HG02970 (cell line): ENCODE measurements around the gene EFEMP2.
"Not testable (repeated sequence)": the region's sequence is repeated elsewhere in the genome, so short reads cannot be mapped to it uniquely, and the experiment has no call there.

Experiments
- ATAC-seq: cut with Tn5 transposase; IDR thresholded peaks from one replicate; pipeline ENCODE4 v1.9.1; 2021; ENCODE audit warnings: mild to moderate bottlenecking, moderate library complexity, moderate number of reproducible peaks; ENCODE audit not compliant: unreplicated experiment, low FRiP score

The EFEMP2 gene

DNA sequence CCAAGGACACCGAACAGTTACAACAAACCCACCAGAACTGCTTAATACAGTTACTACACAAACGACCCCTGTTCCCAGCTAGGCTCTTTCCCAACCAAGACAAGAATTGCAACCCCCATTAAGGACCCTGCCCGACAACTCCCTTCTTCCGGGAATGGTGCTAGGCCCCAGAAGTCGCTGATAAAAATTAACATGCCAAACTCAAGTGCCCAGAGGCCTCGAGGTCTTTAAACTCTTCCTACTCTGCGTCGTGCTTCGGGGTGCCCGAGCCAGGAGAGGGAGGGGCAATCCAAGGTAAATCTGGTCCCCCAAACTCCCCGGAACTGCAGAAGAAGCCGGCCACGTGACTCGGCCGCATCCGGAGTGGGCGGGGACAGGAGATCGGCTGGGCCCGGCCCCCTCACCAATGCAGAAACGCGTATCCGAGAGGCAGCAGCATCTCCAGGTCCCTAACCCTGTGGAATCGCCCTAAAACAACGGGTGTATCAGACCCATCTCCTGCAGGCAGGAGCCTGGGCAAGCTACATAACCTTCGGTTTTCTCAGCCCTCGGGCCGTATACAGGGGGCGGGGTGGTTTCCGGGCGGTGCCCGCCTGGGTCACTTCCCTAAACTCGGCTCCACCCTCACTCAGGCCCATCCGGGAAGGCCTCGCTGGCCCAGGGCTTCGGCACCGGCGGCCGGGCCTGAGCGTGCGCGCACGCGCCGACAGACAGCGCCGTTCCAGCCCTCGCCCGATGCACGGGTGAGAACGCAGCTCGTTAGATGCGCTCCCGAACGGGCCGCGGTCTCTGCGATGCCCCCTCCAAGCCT lies 15.7 kb downstream of the EFEMP2 start:
- peak; percentile 26 for ATAC-seq

DNA sequence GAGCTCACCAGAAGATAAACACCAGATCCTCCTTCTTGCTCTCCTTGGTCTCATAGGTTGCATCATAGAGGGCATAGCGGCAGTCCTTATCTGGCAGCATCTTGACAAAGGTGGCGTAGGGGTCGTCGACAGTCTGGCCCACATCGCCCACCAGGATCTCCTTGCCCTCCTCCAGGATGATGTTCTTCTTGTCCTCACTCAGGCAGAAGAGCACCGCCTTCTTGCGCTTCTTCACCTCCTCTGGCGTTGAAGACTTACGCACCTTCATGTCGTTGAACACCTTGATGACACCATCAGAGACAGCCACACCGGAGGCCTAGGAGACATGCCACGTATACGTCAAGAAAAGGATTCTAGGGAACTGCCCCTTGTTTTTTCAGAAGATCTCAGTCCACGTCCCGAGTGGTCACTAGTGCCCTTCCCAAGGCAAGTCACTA lies 16.7 kb downstream of the EFEMP2 start:
- no peak for ATAC-seq

DNA sequence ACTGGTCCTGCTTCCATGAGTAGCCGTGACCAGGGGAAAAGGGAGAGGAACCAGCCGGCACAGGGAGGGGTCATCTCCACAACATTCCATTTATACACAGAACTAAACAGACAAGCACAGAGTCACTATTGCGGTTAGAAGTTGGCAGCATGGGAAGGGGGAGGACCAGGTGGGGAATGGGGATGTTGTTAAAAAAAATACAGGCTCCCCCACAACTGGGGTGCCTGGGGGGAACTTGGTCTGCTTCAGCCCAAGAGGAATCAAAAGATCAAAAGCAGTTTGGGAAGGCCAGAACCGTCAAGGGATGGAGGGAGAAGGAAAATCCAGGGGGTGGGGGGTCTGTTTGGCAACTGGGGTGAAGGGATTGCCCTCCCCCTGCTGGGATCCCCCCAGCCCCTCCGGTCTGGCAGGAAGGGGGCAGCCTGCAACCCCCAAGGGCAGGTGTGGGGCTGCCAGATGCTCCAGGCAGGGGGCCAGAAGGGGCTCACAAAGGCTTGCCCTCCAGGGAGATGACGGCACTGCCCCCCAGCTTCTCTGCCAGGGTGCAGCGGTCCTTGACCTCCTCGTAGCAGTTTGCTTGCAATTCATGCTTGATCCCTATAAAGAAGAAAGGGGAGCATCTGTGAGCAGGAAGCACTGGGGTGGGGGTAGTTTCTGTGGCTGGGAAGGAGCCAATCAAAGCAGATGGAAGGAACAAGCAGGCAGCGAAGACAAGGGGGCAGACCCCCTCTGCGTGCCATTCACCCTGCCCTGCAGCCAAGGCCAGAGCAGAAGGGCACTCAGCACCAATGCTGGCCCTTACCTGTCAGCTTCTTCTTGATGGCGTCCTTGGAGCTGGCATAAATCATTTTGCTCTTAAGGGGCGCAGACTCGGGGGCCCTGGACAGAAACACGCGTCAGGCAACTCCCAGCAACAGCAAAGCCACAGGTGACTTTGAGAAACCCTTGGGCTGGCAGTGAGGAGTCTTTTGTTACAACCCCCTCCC lies 17.5 kb downstream of the EFEMP2 start:
- ATAC-seq, result no peak

DNA sequence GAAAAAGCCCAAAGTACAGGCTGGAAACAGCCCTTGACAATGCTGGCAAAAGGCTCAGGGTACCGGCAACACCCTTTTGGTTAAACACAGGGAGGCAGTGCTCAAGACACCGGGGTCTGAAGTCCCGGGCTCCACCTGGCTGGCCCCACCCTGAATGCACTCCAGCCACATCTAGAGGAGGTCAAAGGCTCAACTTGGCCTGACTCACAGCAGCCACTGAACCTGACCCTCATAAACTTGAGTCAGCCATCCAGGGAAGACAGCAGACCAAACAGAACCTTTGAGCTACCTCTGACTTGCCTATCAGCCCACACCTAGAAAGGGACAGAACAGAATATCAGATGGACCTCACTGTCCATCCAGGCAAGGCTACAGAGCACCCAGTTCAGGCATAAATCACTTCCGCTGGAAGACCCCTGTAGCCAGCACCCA lies 18.4 kb downstream of the EFEMP2 start:
- ATAC-seq, result no peak

DNA sequence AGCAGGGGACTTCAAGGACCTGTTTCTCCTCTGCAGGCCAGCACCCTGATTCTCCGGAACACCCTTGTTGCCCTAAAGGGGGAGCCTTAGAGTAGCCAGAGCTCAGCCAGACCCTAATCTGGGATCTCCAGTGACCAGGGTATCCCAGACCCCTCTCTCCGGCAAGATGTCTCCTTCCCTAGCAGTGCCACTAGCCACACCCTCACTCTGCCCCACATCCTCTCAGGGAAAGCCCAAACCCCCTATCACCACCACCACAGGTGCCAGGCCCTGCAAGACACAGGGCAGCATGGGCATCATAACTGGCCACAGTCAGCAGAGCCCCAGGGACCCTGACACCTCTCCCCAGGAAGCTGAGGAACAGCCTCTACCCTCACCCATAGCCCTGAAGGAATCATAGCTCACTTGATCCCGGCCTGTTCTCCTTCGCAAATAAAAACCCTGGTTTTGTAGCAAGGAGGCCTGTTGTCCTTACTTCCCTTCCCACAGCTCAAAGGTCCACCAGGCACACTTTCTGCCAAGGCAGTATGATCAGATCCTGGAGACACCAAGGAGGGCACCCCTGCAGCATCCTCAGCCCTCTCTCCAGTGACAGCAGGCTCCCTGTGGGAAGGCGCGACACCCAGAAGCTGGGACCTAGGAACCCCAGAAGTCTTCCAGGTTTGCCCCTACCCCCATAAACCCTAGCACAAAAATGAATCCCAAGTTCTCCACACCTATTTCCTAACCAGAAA lies 19.2 kb downstream of the EFEMP2 start:
- ATAC-seq, result no peak

DNA sequence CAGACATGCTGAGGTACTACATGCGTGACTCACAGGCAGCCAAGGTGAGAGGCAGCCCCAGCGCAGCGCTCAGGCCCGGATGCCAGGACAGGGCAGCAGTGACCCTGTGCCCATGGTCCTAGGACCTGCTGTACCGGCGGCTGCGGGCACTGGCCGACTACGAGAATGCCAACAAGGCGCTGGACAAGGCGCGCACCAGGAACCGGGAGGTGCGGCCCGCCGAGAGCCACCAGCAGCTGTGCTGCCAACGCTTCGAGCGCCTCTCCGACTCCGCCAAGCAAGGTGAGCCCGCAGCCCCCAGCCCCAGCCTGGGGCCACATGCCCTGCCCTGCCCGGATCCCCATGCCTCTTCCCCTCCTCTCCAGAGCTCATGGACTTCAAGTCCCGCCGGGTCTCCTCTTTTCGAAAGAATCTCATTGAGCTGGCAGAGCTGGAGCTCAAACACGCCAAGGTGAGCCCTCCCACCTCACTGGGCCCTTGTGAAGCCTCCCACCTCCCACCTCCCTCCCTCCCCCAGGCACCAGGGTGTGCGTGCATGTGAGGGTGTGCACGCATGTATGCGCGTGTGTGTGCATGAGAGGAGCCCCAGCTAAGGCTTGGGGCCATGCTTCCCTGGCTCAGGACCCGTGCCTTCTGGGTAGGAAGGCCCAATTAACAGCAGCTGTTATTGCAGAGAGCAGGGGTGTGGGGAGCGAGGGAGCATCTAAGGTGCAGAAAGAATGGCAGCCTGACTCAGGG lies 19.9 kb downstream of the EFEMP2 start:
- ATAC-seq, result no peak

DNA sequence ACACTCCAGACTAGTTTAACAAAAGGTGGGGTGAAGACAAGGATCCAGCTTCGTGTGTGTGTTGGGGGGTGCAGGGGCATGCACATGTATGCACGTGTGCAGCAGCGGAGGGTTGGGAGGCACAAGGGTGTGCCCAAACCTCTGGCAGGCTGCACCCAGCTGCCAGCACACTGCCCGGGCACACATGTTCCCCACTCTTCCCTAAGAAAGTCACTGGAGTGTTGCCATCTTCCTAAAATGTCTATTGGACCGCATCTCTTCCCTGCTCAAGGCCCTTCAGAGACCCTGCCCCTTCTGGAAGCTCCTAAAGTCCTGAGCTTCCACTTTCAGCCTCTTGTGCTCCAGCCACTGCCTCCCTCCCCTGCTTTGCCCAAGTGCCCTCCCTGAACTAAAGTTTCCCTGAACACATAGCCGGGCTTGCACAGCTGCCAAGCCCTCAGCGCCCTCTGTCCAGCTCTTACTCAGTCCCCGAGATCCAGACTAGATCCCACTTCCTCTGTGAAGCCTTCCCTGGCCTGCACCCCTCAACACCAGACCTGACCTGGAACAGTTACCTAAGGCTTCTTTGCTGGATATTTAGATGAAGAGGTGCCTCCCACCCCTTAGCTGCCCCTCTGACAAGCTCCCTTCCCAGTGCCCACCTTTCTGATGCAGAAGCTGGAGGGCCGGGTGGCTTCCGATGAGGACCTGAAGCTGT lies 20.6 kb downstream of the EFEMP2 start:
- no peak for ATAC-seq

DNA sequence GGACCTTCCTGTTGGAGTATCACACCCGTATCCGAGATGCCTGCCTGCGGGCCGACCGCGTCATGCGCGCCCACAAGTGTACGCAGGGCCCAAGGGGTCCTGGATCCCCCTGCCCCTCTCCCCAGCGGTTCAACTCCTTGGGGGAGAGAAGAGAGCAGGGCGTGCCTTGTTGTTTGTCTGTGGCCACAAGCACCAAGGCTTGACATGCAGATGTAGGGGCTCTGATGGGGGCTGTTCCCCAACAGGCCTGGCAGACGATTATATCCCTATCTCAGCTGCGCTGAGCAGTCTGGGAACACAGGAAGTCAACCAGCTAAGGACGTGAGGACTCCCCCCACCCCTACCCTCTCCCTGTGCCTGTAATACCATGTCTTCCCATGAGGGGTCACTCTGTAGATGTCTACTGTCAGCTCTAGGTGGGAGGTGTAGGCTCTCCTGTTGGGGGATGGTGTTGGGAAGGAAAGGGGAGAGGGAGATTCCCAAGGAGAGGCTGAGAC lies 21.5 kb downstream of the EFEMP2 start:
- no peak for ATAC-seq

DNA sequence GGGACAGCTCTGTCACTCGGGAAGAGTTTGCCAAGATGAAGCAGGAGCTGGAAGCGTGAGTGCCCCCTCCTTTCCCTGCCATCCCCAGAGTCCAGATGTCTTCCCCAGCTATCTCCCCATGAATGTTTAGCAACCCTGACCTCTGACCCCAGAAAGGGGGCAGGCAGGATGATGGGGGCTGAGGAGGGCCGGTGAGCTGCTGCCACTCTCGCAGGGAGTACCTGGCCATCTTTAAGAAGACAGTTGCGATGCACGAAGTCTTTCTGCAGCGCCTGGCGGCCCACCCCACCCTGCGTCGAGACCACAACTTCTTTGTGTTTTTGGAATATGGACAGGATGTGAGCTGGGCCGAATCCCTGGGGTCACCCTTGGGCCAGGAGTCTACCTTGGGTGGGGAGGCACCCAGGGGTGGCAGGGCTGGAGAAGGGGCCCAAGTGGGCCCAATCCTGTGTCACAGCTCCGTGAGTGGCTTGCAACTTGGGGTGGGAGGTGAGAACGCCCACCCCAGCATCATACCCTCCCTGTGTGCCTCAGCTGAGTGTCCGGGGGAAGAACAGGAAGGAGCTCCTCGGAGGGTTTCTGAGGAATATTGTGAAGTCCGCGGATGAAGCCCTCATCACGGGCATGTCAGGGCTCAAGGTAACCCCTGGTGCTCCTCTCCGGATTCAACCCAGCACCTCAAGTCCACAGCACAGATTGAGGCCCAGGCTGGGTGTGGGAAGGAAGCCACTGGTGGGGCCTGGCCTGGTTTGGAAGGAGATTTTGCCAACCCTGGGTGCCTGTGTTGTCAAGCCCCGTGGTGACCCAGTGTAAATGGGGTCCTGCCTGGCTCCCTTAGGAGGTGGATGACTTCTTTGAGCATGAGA lies 22.1 kb downstream of the EFEMP2 start:
- no peak for ATAC-seq

DNA sequence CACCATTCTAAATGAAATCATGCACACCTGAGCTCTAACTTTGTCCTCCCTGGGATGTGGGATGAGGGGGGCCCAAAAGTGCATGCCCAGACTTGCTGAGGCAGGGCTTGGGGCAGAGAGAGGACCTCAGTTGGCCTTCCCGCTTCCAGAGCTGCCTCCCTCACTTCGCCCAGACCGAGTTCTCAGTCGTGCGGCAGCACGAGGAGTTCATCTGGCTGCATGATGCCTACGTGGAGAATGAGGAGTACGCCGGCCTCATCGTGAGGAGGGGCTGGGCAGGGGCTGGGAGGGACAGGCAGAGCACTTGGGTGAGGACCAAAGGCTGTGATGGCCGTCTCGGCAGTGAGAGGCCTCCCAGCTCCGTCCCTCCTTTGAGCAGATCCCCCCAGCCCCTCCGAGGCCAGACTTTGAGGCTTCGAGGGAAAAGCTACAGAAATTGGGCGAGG lies 22.8 kb downstream of the EFEMP2 start:
- no peak for ATAC-seq

DNA sequence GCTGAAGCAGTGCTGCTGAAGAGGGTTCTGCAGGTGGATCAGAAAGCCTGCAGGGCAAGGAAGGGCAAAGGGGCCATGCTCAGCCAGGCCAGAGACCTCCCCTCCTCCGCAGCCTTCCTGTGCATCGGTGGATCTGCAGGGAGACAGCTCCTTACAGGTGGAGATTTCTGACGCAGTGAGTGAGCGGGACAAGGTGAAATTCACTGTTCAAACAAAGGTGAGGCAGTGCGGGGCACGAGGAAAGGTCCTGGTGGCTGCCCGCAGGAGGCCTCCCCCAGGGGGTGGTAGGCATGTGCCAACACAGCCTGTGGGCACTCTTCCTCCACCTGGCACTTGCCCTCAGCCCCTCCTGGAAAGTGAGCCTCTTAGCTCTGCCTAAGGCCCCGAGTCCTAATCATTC lies 23.2 kb downstream of the EFEMP2 start:
- ATAC-seq, result no peak

DNA sequence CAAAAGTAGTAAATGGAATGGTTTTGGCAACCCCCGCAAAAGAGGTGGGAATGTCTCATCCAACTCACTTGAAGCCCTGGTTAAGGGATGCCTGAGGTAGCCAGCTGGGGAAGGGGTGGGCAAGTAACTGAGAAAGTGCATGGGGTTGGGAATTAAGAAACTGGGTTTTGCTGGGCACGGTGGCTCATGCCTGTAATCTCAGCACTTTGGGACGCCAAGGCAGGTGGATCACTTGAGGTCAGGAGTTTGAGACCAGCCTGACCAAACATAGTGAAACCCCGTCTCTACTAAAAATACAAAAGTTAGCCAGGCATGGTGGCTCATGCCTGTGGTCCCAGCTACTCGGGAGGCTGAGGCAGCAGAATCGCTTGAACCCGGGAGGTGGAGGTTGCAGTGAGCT lies 23.9 kb downstream of the EFEMP2 start:
- not testable (repeated sequence) for ATAC-seq

DNA sequence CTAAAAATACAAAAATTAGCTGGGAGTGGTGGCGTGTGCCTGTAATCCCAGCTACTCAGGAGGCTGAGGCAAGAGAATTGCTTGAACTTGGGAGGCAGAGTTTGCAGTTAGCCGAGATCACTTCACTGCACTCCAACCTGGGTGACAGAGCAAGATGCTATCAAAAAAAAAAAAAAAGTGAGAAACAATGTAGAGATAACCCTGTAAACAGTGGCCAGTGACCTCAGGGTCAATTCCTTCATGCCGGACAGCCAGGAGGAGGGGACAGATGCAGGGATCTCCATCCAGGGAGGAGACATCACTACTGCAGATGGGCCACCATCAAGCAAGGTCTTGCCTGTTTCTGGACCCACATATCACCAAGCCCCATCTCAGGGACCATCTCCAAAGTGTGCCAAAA lies 24.9 kb downstream of the EFEMP2 start:
- ATAC-seq, result no peak

DNA sequence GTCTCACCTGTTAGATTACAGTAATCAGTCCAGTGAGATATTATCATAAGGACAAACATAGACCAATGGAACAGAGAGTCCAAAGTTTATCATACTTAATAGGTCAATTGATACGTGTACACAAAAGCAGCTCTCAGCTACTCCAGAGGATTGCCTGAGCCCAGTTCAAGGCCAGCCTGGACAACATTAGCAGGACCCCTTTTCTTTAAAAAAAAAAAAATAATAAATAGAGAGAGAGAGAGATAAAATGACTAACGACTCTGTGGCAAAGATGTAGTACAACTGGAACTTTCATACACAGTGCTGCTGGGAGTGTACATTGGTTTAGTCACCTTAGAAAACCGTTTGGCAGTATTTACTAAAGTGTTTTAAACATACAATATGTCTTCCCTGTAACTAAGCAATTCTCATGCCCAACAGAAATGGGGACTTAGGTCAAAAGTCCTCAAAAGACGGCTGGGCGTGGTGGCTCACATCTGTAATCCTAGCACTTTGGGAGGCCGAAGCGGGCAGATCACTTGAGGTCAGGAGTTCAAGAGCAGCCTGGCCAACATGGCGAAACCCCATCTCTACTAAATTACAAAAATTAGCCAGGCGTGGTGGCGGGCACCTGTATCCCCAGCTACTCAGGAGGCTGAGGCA lies 28.2 kb downstream of the EFEMP2 start:
- no peak for ATAC-seq

DNA sequence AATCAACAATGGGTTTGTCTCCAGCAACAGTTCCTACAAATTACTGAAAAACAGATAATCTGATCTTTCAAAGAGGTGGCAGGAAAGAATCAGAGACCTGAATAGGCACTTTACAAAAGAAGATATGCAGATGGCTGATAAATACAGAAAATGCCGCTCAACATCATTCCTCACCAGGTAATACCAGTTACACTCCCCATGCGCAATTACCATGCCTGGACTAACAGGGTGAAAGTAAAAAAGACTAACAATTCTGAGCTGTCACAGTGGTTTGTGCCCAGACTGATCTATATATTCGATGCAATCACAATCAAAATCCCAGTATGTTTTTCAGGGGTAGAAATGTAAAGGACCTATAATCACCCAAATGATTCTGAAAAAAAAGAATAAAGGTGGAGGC lies 28.8 kb downstream of the EFEMP2 start:
- no peak for ATAC-seq

DNA sequence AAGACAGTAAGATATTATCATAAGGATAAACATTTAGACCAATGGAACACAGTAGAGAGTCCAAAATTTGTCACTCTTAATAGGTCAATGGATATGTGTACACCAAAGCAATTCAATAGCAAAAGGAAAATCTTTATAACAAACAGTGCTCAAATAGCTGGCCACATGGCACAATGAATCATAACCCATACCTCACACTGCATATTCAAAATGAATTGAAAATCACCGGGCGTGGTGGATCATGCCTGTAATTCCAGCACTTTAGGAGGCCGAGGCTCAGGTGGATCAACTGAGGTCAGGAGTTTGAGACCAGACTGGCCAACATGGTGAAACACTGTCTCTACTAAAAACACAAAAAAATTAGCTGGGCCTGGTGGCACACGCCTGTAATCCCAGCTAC lies 30.5 kb downstream of the EFEMP2 start:
- ATAC-seq, result no peak

DNA sequence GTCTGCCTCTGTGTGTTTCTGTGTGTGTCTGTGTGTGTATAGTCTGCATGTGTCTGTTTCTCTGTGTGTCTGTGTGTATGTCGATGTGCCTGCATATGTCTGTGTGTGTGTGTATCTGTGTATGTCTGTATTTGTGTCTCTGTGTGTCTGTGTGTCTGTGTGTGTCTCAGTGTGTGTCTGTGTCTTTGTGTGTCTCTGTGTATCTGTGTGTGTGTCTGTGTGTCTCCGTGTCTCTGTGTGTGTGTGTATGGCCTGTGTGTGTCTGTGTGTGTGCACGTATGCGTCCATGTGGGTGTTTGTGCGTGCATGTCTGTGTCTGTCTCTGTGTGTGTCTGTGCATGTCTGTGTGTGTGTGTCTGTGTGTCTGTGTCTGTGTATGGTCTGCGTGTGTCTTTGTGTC lies 38.4 kb downstream of the EFEMP2 start:
- no peak for ATAC-seq
